GM20431 (cell line): ENCODE data around the gene RAB3GAP1.
"Not testable (repeated sequence)": the region's sequence is repeated elsewhere in the genome, so short reads cannot be mapped to it uniquely, and the experiment has no call there.

Experiments used
- in situ Hi-C: fragments of 300-500 bp; cut with MseI, MboI; formaldehyde crosslinking; loops from one replicate; pipeline ENCODE4 v1.15.0; 2020; ENCODE audit warnings: low sequenced_read_pairs; ENCODE audit not compliant: unreplicated experiment

Gene RAB3GAP1

DNA sequence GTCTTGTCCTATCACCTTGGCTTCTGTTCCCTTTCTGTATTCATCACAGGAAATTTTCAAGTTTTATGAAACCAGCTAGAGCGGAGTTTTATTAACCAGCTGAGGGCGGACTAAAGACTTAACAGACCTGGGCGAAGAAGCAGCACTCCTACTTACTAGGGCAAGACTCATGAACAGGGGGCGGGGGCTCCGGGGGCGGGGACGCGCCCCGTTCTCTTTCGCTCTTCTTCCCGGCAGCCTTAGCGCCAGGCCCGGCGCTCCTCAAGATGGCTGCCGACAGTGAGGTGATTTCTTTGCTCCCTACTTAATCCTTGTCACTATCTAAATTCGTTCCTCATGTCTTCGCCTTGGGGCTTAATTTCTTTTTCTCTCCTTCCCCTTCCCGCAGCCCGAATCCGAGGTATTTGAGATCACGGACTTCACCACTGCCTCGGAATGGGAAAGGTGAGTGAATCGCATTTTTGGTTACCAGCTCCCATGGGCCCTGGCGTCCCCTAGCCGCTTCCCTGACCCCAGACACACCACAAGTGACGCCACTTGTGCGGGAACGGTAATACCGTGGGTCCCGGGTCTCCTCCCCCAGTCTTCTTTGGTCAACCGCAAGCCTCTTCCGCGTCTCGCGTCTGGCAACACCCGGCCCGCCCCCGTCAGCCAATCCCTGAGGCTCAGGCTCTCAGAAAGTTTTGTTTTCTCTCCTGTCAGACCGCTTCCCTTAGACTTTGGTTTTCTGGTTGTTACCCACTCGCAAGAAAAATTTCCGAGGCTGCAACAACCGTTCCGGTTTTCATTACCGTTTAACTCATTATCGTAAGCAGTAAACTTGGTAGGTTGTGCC is at the start of gene RAB3GAP1:
TSS of gene RAB3GAP1 (plus strand) at position 251 of the 835 bp plus-strand sequence. CDS start at position 267, 16 bp downstream.
- in situ Hi-C loops: no loop called here

DNA sequence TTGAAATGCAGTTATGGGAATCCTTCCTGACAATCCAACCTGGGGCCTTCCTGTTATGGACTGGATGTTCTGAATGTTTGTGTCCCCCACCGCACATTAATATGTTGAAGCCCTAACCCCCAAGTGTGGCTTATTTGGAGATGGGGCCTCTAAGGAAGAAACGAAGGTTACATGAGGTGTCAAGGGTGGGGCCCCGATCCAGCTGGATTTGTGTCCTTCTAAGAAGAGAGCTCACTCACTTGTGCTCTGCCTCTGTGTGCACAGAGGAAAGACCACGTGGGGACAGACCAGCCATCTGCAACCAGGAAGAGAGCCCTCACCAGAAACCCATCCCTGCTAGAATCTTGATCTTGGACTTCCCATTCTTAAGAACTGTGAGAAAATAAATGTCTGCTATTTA is 49.3 kb upstream of the RAB3GAP1 start:
- in situ Hi-C loops: loop anchor here (25.0 kb wide), 1 partner anchor 709 kb away; no protein-coding TSS in a partner anchor

DNA sequence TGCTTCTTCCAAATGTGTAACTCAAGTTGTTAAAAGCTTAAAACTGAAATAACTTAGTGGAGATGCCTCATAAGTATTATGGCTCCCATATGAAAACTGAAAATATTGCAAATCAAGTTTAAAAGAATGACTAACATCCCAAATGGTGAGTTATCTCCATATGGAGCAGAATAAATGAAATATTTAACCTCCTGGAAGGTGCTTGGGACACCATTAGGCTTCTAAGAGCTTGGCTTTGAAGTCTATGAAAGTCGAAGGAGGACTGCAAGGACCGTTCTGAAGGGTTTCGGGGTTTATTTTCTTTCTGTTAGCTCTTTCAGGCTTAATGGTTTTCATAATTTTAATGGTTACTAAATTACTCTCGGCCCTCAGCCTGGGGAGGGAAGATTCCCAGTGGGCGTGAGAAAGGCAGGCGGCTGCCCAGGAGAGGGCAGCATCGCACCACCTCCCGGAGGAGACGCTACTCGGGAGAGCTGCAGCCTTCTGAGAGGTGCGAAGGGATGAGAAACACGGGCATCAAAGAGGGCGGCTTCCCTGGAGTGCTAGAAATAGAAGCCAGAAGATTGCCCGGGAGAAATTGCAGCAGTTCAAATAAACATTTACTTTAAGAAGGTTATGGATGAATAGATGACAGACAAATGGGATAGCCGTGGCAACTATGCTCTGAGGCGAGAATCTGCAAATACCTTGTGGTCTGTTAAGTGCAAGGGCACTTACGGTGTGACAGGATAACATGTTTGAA is 47.9 kb upstream of the RAB3GAP1 start:
- in situ Hi-C loops: loop anchor here (25.0 kb wide), 1 partner anchor 708 kb away; no protein-coding TSS in a partner anchor

DNA sequence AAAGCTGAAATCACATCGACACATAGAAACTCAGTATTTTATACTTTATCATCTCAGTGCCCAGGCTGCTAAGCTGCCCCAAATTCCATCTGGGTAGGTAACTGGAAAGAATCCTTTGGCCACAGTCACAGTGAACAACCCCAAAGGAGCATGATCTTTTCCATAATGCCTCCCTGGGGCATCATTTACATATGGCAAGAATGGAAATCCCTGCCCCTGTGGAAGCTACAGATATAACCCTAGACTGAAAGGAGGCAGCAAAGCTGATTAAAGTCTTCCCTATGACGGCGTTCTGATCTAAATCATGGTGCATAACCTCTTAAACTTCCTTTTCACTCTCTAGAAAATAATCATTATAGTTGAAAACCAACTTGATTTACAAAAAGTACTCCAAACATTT is 46.3 kb upstream of the RAB3GAP1 start:
- in situ Hi-C loops: loop anchor here (25.0 kb wide), 1 partner anchor 707 kb away; no protein-coding TSS in a partner anchor

DNA sequence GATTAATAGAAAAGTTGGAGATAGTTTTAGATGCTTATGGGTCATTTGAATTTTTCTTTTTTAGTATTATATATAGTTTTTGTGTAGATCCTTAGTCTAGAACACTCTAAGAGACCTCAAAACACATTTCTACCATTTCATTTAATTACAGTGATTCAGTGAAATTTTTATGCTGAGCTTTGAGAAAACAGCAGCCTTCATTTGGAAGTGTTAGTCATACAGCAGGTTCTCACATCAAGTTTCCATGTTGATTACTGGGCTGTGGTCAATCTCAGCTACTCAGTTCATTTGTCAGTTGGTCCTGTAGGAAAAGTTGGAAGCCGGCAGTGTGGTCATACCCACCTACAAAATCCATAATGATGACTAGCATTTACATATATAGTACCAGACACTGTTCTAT is 42.8 kb upstream of the RAB3GAP1 start:
- in situ Hi-C loops: loop anchor here (25.0 kb wide), 1 partner anchor 703 kb away; no protein-coding TSS in a partner anchor

DNA sequence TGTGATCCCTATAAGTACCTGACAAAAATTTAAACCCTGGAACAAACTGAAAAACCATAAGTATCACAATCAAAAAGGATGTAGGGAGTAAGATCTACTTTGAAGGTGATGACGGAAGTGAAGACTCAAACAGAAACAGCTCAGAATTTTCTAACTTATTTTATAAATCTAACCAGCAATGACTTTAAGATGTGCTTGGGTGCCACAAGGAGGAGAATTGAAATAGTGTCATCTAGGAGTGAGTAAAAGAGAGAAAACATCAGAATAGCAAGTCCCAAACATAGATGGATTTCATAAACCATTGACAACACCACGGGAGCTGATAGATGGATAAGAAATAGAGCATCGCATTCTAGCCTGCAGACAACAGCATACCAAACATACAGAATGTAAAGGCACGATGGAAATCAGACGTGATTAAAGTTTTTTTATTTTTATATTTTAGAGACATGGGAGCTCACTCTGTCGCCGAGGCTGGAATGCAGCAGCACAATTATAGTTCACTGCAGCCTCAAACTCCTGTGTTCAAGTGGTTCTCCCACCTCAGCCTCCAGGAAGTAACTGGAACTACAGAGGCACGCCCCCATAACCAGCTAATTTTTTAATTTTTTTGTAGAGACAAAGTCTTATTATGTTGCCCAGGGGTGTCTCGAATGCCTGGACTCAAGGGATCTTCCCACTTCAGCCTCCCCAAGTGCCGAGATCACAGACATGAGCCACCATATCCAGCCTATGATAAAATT is 41.7 kb upstream of the RAB3GAP1 start:
- in situ Hi-C loops: loop anchor here (25.0 kb wide), 1 partner anchor 702 kb away; no protein-coding TSS in a partner anchor

DNA sequence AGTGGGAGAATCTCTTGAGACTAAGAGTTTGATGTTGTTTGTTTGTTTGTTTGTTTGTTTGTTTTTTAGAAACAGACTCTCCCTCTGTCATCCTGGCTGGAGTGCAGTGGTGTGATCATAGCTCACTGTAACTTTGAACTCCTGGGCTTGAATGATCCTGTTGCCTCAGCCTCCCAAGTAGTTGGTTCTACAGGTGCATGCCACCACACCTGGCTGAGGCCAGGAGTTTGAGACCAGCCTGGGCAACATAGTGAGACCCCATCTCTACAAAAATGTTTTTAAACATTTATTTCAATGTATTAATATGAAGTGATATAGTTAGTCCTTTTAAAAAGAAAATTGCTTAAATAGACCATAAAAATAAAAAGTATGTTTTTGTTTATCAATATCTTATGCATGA is 40.5 kb upstream of the RAB3GAP1 start:
- in situ Hi-C loops: loop anchor here (25.0 kb wide), 1 partner anchor 701 kb away; no protein-coding TSS in a partner anchor

DNA sequence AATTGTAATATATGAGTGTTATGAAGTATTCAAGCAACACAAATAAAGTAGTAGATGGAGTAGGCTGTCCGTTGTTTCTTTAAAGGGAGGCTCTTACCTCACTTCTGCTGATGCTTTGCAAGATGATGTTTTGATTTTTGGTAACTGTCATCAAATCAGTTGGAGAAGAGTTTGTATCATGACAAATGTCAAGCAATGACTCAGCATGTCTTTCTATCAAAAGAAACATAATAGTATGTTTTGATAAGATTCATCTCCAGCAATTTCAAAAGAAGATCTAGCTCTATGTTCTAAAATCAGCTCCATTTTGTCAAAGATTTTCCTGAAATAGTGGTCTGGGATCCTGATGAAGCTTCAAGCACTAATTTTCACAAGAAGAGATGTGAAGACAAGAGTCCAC is 30.5 kb upstream of the RAB3GAP1 start:
- in situ Hi-C loops: loop anchor here (25.0 kb wide), 1 partner anchor 691 kb away; no protein-coding TSS in a partner anchor

DNA sequence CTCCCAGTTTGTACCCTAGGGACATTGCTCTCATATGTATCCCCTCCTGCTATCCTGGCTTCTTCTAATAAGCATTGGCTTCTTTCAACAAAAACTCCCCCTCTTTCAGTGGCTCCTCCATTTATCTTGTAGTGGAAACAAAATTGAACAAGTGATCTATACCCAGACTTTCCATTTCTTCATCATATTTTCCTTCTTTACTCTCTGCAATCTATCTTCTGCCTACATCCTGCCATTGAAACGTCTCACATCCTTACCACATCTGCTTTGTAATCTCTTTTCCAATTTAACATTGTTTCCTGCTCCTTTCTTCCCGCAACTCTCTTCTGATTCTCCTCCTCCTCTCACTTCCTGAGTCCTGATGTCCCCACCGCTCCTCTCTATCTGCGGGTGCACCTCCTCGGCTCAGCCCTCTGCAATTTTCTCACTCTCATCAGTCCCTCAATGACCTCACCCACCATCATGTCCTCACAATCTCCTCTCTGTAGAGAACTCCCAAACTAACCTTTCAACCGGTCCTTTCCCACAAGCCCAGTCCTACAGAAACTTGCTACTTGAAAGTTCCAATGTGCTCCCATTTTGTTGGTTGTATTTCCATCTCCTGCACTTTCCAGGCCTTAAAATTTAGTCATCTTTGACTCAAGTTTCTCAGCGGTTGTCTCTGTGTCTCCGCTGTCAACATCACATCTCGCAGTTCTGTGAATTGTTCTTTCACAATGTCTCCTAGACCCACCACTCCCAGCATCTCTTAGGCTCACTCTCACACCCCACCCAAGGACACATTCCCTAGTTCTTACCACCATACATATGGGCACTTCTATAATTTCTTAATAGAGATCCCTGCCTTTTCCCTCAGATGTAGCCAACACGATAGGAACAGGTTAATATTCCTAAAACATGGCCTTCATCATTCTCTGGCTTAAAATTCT is 28.9 kb upstream of the RAB3GAP1 start:
- in situ Hi-C loops: loop anchor here (25.0 kb wide), 1 partner anchor 689 kb away; no protein-coding TSS in a partner anchor

DNA sequence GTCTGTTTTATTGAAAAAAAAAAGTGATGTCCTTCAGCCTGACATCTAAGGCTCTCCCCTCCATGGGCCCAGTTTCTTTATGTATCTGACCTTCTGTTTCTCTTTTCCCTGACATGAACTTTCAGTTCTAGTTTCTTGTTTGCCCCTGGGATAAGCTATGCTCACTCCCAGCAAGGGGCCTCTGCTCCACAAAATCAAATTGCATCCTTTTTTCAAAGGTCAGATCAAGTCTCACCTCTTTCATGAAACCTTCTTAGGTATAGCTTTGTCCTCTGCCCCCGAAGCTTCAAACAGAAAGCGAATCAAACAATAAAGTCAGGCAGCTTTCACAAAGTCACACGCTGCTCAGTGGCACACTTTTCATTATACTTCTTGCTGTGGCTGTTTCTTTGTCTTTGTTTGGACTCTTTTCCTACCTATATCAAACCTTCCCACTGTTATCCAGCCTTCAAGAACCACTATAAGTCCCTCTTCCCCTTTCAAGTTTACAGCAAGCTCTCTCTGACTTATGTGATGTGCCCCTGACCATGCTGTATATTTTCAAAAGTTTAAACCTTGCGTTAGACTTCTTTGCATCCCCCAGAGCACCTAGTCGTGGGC is 28.1 kb upstream of the RAB3GAP1 start:
- in situ Hi-C loops: loop anchor here (25.0 kb wide), 1 partner anchor 688 kb away; no protein-coding TSS in a partner anchor

DNA sequence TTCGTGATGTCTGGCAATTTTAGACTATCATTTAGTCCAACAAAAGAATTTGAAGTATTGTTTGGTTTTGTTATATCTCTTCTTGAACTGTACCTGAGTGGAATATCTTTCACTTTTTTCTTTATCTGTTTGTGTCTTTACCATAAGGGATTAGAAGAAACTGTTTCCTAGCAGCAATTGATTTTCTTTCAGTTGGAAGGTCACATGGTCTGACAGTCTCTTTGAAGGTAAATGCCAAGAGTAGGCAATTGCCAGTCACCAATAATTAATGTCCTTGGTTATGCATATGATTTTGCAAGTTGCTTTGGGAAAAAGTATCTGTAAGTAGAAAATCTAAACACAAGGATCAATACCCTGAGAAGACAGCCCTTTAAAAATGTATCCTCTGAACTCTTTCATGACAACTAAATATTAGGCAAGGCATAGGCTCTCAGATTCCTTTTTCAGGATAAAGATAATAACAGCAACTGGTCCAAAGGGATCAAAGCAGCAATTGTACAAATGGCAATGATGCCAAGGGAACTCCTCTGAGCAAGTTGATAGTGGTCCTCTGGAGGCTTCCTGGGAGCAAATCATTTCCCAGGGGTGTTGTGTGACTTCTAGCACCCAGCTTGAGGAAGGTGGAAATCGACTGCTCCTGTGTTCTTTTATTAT is 22.5 kb upstream of the RAB3GAP1 start:
- in situ Hi-C loops: no loop called here

DNA sequence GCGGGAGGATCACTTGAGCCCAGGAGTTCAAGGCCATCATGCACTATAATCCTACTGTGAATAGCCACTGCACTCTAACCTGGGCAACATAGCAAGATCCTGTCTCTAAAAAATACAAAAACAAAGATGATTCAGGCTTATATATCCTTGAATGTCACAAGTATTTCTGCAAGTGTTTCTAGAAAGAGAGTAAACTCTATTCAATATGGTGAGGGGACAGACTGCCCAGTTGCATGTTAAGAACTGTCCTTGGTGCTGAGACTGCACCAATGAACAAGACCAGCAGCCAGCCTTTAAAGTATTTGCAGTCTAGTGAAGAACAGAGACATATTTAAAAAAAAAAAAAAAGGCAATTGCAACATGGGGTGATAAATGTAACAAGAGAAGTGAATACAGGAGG is 21.3 kb upstream of the RAB3GAP1 start:
- in situ Hi-C loops: no loop called here

DNA sequence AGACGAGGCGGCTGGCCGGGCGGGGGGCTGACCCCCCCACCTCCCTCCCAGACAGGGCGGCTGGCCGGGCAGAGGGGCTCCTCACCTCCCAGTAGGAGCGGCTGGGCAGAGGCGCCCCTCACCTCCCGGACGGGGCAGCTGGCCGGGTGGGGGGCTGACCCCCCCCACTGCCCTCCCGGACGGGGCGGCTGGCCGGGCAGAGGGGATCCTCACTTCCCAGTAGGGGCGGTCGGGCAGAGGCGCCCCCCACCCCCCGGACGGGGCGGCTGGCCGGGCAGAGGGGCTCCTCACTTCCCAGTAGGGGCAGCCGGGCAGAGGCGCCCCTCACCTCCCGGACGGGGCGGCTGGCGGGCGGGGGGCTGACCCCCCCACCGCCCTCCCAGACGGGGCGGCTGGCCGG is 18.9 kb upstream of the RAB3GAP1 start:
- in situ Hi-C loops: not testable (repeated sequence)

DNA sequence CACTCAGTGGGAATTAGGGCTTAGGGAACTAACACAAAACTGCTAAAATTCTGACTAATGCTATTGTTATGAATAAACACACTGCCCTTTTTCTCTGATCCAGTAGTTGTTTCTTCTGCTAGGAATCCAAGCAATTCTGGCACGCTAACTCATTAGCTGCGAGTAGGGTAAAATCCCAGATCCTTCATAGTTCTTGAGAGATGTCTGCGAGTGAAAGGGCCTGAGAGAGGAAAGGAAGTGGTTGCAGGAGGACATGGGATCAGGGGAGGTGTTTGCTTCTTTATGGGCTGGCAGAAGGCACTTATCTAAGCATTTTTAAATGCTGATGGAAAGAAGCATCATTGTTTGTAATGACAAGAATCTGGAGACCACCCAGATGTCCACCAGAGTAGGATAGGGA is 14.3 kb upstream of the RAB3GAP1 start:
- in situ Hi-C loops: no loop called here

DNA sequence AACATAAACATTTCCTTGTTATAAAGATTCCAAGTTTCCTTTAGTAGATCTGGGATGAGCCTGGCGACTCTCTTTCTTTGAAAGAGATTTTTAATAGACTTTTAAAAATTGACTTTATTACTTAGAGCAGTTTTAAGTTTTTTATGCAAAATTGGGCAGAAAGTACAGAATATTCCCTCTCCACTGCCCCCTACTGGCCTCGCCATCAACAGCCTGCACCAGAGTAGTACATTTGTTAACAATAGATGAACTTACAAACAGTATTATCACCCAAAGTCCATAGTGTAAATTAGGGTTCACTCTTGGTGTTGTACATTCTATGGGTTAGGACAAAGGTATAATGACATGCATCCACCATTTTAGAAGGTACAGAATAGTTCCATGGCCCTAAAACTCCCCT is 8.7 kb upstream of the RAB3GAP1 start:
- in situ Hi-C loops: no loop called here

DNA sequence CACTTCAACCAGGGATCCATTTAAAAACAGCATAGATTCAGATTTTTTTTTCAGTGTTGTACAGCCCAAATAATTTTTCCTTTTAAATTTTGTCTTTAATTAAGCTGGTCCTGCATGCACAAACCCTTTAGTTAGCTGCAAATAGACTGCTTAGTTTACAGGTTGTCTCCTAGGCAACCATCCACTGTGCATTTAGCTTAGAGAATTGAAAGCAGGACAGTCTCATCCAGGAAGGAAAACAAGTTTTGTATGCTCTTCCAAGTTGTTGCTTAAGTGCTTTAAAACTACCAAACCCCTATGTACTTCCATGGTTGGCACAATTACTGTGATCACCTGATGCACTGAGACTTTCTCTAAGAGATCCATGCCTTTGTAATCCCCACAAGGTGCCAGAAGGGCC is 4.8 kb upstream of the RAB3GAP1 start, which contains the start of gene MAP3K19:
TSS of gene MAP3K19 (minus strand) at position 148 of the 400 bp plus-strand sequence. CDS start 22,800 bp downstream, outside the sequence.
- in situ Hi-C loops: no loop called here

DNA sequence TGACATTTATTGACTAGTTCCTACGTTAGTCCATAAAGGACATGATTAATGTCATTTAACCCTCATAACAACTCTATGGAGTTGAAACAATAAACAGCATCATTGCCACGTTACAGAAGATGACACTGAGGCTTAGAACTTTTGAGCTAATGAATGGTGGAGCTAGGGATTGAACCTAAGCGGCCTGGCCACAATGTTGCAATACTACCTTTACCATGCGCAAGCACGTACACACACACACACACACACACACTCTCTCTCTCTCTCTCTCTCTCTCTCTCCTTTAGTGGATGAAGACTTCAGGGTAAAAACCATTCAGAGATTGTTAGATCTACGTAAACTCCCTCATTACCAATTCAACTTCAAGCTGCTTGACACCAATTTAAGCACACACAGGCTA is 4.0 kb upstream of the RAB3GAP1 start:
- in situ Hi-C loops: no loop called here

DNA sequence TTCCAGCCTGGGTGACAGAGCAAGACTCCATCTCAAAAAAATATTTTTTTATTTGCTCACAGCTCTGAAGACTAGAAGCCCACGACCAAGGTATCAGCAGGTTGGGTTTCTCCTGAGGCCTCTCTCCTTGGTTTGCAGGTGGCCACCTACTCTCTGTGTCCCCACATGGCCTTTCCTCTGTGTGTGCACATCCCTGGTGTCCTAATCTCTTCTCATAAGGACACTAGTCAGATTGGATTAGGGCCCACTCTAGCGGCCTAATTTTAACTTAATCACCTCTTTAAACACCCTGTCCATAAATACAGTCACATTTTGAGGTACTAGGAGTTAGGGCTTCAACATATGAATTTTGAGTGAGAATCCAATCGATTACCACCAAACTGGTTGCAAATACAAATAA is 2.0 kb upstream of the RAB3GAP1 start:
- in situ Hi-C loops: no loop called here
